HG03139 (cell line): Measurements from ENCODE around the gene RNF214.
"Not testable (repeated sequence)": the region's sequence is repeated elsewhere in the genome, so short reads cannot be mapped to it uniquely, and the experiment has no call there.

Source experiments
- ATAC-seq: cut with Tn5 transposase; IDR thresholded peaks from one replicate; pipeline ENCODE4 v1.9.1; 2021; ENCODE audit not compliant: unreplicated experiment

Gene RNF214

GRCh38 chr11:117229931-117230285 lies 2.6 kb upstream of the RNF214 start:
- ATAC-seq: no peak

- no peak for ATAC-seq
Observed at GRCh38 chr11:117230286-117230961, 2.0 kb upstream of the RNF214 start.

GRCh38 chr11:117230999-117231841 lies 1.3 kb upstream of the RNF214 start:
- no peak for ATAC-seq

- ATAC-seq: no peak
Observed at GRCh38 chr11:117231842-117232091, 704 bp upstream of the RNF214 start, which contains the start of gene PCSK7. TSS of gene PCSK7 (minus strand) at chr11:117232073. CDS start at chr11:117229844, 2,229 bp downstream.

GRCh38 chr11:117232911-117233409 lies 489 bp downstream of the RNF214 start:
- no peak for ATAC-seq

GRCh38 chr11:117238221-117238620 lies 5.8 kb downstream of the RNF214 start:
- no peak for ATAC-seq

- ATAC-seq: no peak
Observed at GRCh38 chr11:117239295-117239694, 6.8 kb downstream of the RNF214 start.

- no peak for ATAC-seq
Observed at GRCh38 chr11:117248341-117248740, 15.9 kb downstream of the RNF214 start.

GRCh38 chr11:117249571-117249970 lies 17.1 kb downstream of the RNF214 start:
- ATAC-seq: no peak

GRCh38 chr11:117251506-117251905 lies 19.0 kb downstream of the RNF214 start:
- ATAC-seq: no peak

GRCh38 chr11:117255966-117256365 lies 23.5 kb downstream of the RNF214 start:
- ATAC-seq: no peak

GRCh38 chr11:117256573-117256972 lies 24.1 kb downstream of the RNF214 start:
- ATAC-seq: no peak

- no peak for ATAC-seq
Observed at GRCh38 chr11:117258576-117258975, 26.1 kb downstream of the RNF214 start.

GRCh38 chr11:117259417-117259816 lies 26.9 kb downstream of the RNF214 start:
- ATAC-seq: no peak

- not testable (repeated sequence) for ATAC-seq
Observed at GRCh38 chr11:117264624-117265323, 32.3 kb downstream of the RNF214 start.

GRCh38 chr11:117265745-117266144 lies 33.3 kb downstream of the RNF214 start:
- no peak for ATAC-seq

- ATAC-seq: no peak
Observed at GRCh38 chr11:117269856-117270255, 37.4 kb downstream of the RNF214 start.

- ATAC-seq: no peak
Observed at GRCh38 chr11:117271208-117271607, 38.7 kb downstream of the RNF214 start.

- not testable (repeated sequence) for ATAC-seq
Observed at GRCh38 chr11:117272175-117272574, 39.7 kb downstream of the RNF214 start.

- ATAC-seq: no peak
Observed at GRCh38 chr11:117273550-117274289, 41.2 kb downstream of the RNF214 start.

GRCh38 chr11:117278347-117278746 lies 45.9 kb downstream of the RNF214 start:
- no peak for ATAC-seq
